GM19240 (cell line): ENCODE results near the gene SGO1.

ENCODE experiments used
- DNase-seq: peaks from one replicate; pipeline ENCODE4 v3.0.0; 2011; ENCODE audit warnings: low spot score; ENCODE audit not compliant: insufficient read length

SGO1 gene

GRCh38 chr3:20160230-20160629 is 25.8 kb downstream of the SGO1 start:
- no peak for DNase-seq

- DNase-seq, result no peak
Measured at GRCh38 chr3:20154928-20155327, 31.1 kb downstream of the SGO1 start.

GRCh38 chr3:20154078-20154477 is 31.9 kb downstream of the SGO1 start:
- DNase-seq, result no peak

- DNase-seq, result no peak
Measured at GRCh38 chr3:20148466-20148865, 37.5 kb downstream of the SGO1 start.

- DNase-seq, result no peak
Measured at GRCh38 chr3:20147361-20147760, 38.6 kb downstream of the SGO1 start.

GRCh38 chr3:20146301-20146700 is 39.7 kb downstream of the SGO1 start:
- DNase-seq, result no peak

GRCh38 chr3:20145874-20146273 is 40.1 kb downstream of the SGO1 start:
- DNase-seq, result no peak

- no peak for DNase-seq
Measured at GRCh38 chr3:20143519-20143918, 42.5 kb downstream of the SGO1 start.

DNA sequence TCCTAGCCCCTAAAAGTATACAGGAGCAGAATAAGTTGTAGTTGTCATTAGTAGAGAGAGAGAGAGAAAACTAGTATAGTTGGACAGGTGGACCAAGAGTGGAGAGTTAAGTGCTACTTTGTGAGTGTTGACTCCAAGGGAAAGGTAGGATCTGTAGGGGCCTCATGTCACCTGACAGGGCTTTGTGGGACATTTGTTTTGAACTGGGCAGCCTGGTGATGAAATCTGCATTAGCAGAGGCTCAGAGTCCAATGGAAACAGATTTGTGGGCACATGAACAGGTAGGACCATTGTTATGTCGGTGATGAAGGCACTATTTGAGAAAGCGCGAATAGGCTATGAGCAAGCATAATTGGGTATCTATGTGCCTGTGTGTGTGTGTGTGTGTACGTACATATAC is 43.5 kb downstream of the SGO1 start:
- DNase-seq, result no peak

GRCh38 chr3:20141851-20142250 is 44.2 kb downstream of the SGO1 start:
- DNase-seq, result no peak

GRCh38 chr3:20141316-20141715 is 44.7 kb downstream of the SGO1 start:
- DNase-seq, result no peak

DNA sequence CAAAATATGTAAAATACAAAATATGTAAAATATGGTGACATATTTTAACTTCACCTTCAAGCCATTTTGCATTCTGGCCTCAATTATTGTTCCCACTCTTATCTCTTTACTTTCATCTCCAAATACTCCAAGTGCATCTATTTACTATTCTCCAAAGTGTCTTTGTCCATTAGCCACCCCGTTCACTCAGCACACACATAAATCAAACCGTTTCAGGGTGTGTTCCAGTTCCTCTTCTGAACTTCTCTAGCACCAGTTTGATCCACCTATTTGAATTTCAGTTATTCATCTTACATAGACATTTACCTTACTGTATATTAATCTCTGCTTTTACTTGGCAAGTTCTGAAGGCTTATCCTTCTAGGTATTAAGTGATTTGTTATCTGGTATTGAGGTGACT is 45.1 kb downstream of the SGO1 start:
- no peak for DNase-seq

GRCh38 chr3:20137647-20138046 is 48.4 kb downstream of the SGO1 start:
- DNase-seq, result no peak

DNA sequence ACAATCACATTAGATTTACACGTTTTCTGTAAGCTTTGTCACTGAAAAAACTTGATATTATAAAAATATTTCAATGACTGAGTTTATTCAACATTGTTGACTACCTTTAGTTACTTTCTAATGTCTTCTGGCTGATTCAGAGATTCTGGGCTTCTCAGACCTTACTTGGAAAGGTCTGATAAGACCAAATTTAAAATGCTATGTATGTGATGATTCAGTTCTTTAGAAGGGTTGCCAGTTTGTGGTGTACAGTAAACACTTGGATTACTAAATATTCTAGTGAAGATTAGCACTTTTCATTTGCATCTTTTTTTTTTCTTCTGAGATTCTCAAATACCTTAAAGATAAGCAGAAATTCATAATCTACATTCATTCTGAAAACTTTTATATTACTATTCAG is 49.8 kb downstream of the SGO1 start:
- DNase-seq, result no peak

GRCh38 chr3:20130106-20130505 is 55.9 kb downstream of the SGO1 start:
- no peak for DNase-seq

DNA sequence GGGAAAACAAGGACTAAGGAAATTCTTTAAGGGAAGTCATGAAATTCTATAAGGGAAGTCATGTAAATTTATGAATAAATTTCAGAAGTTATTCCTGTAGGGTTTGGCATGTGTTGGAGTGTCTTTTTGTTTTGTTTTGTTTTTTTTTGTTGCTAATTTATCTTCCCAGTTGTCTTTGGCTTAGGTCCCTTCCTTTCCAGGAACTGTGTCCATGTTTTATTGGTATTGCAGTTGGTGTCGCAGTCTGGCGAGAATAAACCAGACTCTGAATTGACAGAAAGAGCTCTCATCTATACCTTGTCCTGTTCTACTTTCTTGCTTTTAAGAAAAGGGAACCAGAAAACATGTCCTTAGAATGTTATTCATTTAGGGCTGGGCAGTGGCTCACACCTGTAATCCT is 57.6 kb downstream of the SGO1 start:
- no peak for DNase-seq

- peak; percentile 30 for DNase-seq
Measured at GRCh38 chr3:20125897-20126296, 60.1 kb downstream of the SGO1 start.

GRCh38 chr3:20125289-20125688 is 60.7 kb downstream of the SGO1 start:
- DNase-seq, result no peak

- no peak for DNase-seq
Measured at GRCh38 chr3:20123131-20123652, 62.8 kb downstream of the SGO1 start.

DNA sequence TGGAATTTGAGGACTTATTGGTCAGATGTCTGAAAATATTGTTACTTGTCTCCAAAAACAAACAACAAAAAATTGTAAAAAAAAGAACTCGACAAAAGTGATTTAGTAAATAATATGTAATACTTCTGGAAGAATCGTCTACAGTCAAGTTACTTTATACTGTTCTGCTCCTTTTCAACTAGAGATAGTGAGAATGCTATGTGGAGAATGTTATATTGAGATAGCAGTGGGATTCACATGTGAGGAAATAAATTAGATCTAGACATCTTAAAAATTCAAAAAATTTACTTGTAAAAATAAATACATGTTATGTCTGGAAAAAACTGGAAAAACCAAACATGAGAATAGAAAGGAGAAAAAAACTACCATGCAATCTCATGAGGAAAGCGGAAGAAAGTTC is 64.9 kb downstream of the SGO1 start:
- DNase-seq, result no peak
